Measurements from ENCODE around the gene FAM110A.
"Not testable (repeated sequence)": the region's sequence is repeated elsewhere in the genome, so short reads cannot be mapped to it uniquely, and the experiment has no call there.

Gene FAM110A

DNA sequence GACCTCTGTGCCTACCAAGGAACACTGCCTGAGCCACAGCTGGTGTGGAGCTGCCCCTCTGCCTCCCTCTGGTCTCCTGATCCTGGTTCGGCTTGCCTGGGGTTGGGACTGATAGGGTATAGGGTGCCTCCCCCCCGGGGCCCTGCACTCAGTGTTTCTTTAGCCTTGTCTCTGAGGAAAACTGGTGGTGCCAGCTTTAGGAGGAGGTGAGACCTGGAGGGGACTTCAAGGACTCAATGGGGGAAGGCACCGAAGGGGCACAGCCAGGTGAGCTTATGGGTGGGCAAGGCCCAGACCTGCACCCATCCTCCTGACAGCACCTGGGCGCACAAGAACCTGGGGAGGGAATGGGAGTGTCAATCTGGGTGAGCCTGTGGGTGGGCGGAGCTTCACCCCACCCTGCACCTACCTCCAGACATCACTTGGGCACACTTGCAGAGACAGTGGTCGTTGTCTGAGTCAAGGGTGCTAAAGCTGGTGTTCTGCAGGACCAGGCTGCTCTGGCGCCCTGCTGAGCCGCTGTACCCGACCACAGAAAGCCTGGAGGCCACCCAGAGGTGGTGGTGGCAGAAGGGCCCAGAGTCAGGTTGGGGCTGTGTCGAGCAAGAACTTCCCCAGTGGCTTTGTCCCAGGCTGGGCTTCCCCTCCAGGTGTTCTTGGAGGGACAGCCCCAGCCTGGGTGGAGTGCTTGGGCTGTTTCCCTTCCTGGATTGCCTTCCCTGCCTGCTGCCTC is 40.5 kb downstream of the FAM110A start:
- DNase-seq (ENCODE audit: low spot score), result no peak

DNA sequence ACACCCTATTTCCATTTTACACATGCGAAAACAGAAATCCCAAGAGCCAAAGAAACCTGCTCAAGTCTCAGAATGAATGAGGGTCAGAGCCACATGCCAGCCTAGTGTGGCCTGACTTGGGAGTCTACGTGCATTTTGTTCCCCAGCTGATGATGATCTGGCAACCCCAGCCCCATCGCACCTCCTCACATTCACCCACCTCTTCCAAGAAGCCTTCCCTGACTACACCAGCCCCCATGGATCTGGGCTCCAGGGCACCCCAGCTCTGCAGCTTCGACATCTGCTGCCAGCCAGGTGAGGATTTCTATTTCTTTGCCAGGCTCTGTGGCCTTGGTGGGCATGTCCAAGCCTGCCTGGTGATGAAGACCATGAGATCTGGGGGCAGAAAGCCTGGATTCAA is 41.6 kb downstream of the FAM110A start:
- no peak for DNase-seq (ENCODE audit: low spot score)

DNA sequence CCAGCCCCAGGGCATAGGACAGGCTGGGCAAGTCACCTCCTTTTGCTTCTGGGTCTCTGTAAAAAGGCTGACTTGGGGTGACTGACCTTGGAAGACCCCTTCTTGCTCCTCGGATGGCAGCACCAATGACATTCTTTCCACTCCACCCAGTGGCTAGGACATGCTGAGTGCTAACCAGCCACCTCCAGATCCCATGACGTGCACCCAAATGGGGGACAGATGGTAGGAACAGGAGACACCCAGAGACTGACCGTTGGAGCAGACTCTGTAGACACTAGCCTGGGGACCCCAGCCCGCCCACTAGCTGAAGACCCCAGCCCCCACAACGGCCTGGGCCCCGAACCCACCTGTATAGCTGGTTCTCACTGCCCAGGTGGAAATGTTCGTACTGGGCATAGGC is 44.3 kb downstream of the FAM110A start:
- DNase-seq (ENCODE audit: low spot score), result no peak

DNA sequence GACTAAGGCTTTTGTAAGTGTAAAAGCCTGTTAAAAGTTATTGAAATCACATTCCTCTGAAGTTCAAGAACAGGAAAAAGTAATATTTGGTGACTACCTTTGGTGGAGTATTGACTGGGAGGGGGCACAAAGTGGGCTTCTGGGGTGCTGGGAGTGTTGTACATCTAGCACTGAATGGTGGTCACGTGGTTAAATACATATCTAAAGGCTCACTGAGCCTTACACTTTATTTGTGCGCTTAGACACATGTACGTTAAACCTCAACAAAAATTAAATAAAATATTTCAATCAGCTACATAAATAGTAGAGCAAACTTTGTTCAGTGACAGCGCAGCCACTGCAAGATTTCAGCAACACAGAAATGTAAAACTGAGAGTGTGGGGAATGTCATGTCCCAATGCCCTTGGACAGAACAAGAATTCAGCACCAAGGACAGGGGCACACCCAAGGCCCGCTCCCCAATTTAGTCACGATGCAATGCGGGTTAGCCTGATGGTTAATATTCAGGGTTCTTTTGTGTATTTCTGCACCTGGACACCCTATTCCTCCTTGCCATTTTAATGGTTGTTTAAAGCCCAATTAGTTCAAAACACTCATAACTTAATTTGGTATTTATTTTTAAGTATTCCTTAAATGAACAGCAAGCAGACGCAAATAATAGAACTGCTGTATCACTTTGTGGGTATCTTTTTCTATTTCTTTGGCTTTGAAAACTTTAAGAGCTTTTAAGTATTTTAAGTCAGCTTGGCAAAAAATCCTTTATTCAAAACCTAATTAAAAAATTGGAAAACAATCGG is 45.2 kb downstream of the FAM110A start:
- DNase-seq (ENCODE audit: low spot score), result no peak

DNA sequence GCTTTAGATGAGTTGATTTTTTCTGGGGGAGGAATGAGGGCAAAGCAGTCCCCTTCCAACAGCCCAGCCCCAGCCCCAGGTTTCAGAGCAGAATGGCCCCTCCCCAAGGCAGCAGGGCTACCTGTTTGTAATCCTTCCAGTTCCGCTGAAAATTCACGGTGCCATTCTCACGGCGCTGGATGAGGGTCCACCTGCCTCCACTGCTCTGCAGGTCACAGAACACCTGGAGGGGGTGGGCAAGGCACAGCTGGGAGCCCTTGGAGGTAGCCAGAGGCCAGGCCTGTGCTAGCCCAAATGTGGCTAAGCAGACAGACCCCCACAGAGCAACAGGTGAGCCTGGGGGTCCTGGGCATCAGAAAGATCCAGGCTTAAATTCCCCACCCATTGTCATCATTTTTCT is 46.1 kb downstream of the FAM110A start:
- no peak for DNase-seq (ENCODE audit: low spot score)

DNA sequence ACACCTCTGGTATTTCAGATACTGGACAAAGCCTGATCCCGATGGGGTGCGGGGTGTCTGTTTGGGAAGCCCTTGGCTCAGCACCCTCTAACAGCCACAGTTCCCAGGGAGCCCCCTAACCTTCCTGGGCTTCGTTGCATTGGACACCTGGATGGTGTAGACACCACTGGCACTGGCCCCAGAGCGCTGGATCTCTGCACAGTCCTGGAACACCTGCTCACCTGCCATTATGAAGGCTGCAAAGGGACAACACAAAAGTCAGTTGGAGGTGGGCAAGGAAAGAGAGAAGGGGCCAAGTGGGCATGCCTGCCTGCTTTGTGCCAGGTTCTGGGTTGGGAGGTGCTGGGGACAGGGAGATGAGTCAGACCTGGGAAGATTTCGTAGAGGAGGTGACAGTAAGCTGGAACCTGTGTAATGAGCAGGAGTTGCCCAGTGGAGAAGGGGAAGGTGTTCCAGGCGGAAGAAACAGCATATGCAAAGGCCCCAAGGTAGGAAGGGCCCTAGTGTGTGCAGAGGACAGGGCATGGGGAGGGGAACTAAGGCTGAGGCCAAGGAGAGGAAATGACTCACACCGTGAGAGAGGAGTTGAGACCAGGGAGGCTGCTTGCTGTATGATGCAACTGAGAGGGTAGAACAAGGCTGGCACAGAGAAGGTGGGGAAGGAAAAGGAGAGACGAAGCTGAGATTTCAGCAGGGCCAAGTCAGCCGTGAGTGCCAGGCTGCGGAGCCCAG is 47.7 kb downstream of the FAM110A start:
- no peak for DNase-seq (ENCODE audit: low spot score)

DNA sequence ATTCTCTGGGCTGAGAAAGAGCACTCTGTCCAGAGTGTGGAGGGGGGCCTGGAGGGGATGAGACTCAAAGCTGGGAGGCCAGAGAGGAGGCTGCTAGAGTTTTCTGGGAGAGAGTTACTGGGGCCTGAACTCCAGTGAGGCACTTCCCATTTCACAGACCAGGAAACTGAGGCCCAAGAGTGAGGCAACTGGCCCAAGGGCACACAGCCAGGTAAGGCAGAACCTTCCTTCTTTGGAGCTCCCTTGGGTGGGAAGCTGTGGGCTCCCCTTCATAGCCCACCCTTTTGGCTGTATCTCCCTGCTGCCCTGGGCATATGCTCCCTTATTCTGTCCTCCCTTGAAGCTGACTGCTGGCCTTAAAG is 48.2 kb downstream of the FAM110A start:
- DNase-seq (ENCODE audit: low spot score), result no peak

DNA sequence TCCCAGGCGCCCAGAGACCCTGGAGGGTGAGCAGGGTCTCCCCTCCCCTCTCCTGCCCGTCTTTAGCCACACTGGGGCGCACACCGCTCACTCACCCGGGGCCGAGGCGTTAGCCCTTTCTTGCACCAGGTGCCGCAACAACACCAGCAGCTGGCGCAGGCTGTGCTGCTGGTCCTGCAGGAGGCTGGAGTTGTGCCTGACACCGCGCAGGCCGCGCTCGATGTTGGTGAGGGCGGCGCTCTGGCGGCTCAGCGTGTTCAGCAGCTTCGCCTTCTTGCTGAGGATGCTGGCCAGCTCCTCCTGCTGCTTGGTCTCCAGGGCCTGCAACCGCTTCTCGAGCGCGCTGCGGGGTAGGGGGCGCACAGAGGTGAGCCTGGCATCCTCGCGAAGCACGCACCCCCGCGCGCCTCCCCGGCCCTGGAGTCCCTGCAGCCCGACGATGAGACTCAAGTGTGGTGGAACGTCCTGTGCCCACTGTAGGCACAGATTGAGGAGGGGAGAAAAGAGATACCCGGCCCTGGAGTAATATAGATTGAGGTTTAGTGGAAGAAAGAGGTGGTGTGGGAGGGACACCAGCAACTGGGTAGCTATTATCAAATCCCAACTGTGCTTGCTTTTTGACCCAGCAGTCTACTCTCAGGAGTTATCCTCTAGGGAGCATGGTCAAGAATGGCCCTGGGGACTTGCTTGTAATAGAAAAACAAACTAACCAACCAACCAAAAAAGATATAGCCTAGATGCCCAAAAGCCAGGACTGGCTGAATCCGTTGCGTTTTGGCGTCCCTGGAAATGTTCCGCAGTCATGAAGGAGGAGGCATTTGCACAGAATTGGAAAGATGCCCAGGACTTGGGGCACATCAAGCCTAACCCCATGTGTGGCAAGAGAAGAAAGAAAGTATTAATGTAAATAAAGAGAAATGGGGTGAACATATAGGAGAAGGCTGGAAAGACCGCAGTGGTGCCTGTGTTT is 51.8 kb downstream of the FAM110A start:
- no peak for DNase-seq (ENCODE audit: low spot score)

DNA sequence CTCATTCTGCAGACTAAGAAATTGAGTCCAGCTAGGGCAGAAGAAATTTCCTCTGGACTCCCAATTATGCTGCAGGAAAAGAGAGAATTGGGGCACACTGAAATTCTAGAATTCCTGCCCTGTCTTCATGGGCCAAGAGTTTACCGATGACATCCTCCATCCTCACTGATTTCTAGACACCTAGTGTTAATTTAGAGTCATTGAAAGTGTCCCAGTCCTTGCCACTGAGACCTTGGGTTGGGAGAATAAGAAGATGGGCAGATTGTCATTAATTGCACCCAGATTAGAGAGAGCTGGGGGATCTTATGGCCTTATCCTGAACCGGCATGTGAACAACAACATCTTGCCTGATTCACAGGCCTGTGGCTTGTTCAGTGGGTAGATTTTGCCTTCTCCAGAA is 53.6 kb downstream of the FAM110A start:
- DNase-seq (ENCODE audit: low spot score), result no peak

DNA sequence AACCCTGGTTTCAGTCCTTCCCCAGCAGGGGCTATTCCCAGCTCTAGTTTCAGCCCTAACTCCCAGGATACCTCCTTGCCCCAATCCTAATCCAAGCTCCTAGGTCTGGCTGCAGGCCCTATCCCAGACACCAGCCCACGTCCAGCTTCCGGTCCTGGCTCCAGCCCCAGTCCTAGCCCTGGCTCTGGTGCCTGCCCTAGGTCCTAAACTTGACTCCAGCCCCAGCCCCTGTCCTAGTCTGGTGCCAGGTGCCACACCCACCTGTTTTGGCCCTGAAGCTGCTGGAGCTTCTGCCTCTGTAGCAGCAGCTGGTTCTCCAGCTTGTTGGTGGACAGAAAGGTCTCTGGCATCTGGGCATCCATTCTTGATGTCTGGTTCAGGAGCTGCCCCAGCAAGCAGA is 54.5 kb downstream of the FAM110A start:
- no peak for DNase-seq (ENCODE audit: low spot score)

DNA sequence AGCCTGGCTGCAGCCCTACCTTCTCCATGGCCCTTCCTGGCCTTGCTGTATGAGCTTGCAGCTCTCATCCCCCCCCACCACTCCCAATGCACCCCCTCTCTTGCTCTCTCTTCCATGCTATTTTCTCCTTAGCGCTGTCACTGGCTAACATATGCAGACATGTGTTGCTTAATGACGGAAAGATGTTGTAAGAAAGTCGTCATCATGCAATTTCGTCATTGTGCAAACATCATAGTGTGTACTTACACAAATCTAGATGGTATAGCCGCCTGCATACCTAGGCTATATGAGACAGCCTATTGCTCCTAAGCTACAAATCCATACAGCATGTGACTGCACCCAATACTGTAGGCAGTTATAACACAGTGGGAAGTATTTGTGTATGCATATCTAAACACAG is 55.6 kb downstream of the FAM110A start:
- no peak for DNase-seq (ENCODE audit: low spot score)

DNA sequence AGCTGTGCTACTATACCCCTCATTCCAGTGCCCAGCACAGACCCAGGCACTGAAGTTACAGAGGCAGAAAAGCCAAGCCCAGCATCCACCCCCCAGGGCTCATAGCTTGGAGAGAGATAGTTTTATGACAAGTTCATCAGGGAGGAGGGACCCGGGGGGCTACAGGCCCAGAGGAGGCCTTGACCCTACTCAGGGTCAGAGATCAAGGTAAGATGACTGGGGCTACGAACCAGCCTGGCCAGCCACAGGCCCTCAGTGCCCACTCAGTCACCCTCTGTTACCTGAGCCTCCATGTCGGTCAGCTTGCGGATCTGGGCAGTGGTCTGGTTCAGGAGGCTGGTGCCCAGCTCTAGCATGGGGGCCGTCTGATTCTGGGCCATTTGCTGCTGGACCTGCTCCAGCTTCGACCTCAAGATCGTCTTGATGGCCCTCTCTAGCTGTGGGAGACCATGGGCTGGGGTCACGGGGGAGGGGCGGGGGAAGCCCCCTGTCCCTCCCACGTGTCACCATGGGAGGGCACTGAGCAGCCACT is 56.5 kb downstream of the FAM110A start:
- DNase-seq (ENCODE audit: low spot score), result no peak

DNA sequence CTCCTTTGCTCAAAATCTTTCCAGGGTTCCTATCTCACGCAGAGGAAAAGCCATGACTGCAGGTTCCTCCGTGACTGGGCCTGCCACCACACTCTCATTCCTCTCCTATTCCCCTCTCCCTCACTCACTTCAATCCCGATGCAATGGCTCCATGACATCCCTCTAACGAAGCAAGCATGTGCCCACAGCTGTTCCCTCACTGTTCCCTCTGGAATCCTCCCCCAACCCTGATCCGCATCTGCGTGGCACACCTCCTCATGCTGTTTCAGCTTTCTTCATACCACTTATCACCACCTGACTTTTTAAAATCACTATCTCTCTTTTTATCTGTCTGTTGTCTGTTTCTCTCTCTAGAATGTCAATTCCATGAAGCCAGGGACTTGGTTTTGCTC is 57.1 kb downstream of the FAM110A start:
- no peak for DNase-seq (ENCODE audit: low spot score)

DNA sequence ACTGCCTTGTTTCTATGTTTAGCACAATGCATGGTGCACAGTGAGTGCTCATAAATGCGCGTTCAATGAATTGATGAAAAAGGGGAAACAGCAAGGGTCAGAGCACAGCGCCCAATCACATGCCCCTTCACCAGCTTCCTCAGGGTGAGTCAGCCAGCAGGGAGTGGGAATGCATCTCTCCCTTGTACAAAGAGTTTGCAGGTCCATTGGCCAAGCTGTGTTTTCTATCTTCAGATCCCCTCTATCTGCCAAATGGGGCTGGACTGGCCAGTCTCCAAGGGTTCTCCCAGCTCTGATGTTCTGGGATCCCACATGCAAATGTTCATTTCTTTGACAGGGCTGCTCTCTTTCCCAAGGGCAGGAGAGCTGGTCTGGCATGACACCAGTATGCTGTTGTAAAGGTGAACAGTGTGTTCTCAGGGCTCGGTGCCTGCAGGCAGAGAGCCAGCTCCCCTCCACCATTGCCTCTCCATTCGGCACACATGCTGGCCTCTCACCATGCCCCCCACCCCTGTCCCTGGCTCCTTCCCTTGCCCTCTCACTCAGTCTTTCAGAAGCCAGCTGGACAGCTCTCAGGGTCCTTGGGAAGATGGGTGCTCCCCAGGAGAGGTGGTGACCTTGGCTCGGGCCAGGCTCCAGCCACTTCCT is 57.7 kb downstream of the FAM110A start:
- DNase-seq (ENCODE audit: low spot score), result peak; percentile 32

DNA sequence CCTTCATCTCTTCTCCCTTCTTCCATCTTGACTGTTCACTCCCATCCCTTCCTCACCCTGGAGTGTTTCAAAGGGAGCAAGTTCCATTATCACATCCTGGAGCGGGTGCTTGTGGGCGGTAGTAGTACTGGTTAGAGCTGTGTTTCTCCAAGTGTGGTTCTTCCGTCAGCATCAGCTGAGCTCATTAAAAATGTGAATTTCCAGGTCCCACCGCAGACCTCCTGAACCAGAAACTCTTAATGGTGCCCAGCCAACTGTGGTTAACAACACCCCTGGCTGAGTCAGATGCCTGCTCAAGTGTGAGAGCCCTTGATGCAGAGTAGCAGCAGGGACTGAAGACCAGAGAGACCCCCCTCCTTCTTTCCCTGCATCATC is 58.2 kb downstream of the FAM110A start:
- no peak for DNase-seq (ENCODE audit: low spot score)

DNA sequence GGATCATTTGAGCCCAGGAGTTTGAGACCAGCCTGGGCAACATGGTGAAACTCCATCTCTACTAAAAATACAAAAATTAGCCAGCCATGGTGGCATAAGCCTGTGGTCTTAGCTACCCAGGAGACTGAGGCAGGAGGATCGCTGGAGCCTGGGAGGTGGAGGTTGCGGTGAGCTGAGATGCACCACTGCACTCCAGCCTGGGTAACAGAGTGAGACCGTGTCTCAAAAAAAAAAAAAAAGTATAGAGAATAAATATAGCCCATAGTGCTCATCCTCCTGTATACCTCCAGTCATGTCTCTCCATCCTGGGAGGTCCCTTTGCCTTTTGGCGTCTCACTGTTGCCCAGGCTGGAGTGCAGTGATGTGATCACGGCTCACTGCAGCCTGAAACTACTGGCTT is 58.9 kb downstream of the FAM110A start:
- not testable (repeated sequence) for DNase-seq (ENCODE audit: low spot score)
